Glomerular visceral epithelial cell (primary cell): ENCODE measurements around the gene ITGBL1.
A peak's percentile ranks its signal among the peaks of the same experiment; 100 is the strongest.

Experiments used
- DNase-seq: peaks from one replicate; pipeline ENCODE4 v3.0.0-alpha.2; 2016; ENCODE audit errors: extremely low spot score

ITGBL1 gene

DNA sequence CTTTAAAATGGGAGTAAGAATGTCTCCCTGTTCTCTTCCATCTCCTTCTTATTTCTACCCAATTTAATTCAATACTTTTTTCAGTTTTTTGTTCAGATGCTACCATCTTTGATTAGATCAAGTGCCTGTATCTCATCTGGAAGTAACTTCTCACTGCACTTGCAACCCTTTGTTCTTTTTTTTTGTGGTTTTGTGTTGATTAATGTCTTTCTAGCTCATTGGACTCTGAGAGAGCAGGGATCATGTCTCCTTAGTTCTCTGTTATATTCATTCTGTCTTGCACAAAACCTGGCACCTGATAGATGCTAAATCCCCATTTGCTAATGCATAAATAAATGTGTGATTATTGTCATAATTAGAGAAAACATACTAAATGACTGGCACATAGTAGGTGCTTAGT, 834 bp upstream of the ITGBL1 start:
- no peak for DNase-seq

DNA sequence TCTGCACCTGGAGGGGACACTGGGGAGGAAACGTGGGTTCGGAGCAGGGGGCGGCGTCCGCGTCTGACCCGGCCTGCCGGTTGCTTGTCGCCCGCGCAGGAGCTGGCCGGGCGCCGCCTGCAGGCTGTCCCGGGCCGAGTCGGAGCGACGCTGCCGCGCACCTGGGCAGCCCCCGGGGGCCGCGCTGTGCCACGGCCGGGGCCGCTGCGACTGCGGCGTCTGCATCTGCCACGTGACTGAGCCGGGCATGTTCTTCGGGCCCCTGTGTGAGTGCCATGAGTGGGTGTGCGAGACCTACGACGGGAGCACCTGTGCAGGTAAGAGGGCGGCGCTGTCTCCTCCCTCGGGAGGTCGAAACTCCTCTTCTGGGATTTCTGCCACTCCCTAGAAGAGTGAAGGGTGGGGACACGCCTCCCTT, 1.3 kb downstream of the ITGBL1 start:
- DNase-seq: no peak

DNA sequence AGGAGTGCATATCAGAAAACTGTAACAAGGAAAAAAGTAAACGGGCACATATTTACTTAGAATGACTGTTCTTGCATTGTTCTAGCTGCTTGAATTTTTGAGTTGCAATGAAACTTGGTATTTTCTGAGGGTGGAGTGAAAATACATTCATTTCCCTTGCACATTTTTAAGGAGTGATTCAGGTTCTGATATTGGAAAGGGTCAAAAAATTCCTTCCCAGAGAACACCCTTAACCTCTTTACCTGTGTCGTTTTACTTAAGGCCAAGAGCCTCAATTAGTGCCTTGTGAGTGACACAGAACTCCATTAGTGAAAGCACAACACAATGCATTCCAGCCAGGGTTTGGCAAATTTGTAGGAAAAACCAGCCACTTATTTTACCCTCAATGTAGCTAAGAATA, 2.3 kb downstream of the ITGBL1 start:
- no peak for DNase-seq

DNA sequence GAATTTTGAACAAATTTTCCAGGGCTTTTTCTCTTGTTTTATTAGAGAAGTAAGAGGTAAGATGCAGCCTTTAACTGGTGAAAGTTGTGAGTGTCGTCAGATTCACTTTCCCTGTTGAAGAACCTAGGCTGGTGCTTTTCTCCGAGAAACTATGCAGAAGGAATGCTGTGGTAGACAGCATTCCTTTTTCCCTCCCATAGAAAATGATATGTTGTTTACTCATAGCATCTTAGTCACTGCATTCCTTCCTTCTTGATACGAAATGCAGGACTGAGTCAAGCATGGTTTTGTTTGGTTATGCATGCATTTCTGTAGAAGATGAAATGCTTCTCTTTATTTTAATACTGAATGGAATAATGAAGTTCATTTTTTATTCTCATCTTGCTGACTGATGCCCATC, 3.4 kb downstream of the ITGBL1 start:
- DNase-seq: peak; percentile 78

DNA sequence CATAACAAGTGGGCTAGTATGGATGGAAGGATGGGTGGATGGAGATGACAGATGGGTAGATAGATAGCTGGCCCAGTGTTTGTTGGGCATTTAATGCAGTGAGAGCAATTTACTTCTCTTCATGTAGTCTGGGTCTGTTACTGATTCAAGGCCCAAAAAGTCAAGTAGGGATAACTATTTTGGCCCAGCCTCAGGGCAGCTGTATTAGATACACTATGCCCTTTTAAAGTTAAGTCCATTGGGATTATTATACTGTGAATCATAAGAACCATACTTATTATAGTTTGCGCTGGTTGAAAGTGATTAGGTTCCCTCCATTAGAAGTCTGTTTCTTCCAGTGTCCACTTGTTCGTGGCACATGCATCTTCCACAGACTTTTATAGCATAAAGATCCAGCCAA, 4.7 kb downstream of the ITGBL1 start:
- DNase-seq: no peak

DNA sequence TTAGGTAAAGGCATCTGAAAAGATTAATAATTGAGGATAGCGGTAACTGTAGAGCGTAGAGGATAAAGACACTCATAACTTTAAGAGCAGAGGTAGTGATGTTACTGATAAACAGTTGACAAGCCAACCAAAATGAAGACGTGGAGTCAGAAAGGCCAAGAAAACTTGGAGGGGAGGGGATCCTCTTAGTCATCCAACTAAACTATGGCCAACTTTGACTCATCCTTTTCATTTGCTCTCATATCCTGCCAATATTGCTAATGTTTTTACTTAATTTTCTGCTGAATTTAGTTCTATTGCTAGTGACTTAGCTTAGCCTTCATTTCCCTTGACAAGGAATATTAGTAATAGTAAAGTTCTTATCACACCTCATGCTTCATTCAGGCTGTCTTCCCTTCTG, 13.4 kb downstream of the ITGBL1 start:
- no peak for DNase-seq

DNA sequence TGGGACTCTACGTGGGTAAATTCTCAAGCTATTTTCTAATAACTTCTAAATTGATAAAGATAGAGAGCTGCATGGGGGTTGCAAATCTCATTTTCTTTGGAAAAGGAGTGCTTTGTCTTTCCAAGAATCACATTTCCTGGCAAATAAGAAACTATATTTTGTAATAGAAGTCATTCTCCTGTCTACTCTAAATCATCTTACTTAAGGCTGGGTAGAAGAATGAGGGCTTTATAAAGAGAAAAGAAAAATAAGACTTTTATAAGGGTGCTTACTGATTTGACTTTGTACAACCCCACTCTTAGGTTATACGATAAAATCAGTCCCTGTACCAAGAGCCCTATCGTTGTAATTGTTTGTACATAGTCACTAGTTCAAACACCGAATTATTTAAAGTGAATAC, 14.9 kb downstream of the ITGBL1 start:
- DNase-seq: no peak

DNA sequence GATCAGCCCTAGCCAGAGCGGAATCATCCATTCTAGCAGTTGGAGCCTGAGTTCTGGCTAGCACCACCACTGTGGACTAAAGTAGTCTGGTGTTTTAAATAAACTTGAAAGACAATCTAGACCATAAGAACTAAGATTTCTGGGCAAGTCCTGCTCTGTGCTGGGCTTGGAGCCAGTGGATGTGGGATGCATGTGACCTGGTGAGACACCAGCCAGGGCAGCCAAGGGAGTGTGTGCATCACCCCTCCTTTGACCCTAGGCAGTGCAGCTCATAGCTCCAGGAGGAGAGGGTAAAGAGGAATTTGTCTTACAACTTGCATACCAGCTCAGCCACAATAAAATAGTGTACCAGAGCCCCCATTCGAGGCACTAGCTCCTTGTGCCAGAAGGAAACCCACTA, 21.0 kb downstream of the ITGBL1 start:
- peak; percentile 64 for DNase-seq

DNA sequence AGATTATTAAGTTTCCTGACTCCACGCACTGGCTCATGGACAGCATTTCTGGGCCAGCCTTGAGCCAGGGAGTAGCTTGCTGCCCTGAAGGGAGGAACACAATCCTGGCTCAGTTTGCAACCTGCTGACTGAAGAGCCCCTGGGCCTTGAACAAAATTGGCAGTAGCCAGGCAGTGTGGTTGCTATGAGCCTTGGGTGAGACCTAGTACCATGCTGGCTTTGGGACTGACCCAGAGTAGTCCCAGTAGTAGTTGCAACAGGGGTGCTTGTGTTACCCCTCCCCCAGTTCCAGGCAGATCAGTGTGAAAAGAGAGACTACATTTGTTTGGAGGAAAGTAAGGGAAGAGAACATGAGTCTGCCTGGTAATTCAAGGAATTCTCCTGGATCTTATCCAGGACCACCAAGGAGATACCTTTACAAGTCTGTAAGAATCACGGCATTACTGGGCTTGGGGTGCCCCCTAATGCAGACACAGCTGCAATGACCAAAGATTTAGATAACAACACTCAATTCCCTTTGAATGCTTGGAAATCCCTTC, 22.0 kb downstream of the ITGBL1 start:
- DNase-seq: peak; percentile 78

DNA sequence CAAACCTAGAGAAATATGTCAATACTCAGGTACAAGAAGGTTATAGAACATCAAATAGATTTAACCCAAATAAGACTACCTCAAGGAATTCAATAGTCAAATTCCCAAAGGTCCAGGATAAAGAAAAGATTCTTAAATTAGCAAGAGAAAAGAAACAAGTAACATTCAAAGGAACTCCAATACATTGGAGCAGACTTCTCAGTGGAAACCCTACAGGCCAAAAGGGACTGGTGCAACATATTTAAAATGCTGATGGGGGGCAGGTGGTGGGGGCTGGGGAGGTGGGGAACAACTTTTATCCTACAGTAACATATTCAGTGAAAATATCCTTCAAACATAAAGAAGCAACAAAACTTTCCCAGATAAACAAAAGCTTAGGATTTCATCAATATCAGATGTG, 23.1 kb downstream of the ITGBL1 start:
- DNase-seq: no peak

DNA sequence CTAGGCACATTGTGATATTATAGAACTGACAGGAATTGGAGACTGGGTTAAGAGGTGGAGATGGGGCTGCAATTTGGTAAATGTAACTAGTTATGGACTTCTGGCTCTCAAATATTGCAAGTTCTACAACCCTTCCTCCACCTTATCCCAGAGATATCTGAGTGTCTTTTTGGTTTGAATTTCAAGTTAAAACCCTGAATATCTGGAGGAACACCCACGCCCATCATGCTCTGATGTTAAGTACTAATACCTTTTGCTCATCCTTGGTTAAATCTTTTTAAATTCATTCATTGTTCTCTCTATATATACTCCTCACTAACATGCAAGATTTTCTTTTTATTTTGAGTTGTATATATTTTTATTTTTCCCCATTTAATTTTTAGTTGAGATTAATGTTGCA, 28.9 kb downstream of the ITGBL1 start:
- no peak for DNase-seq

DNA sequence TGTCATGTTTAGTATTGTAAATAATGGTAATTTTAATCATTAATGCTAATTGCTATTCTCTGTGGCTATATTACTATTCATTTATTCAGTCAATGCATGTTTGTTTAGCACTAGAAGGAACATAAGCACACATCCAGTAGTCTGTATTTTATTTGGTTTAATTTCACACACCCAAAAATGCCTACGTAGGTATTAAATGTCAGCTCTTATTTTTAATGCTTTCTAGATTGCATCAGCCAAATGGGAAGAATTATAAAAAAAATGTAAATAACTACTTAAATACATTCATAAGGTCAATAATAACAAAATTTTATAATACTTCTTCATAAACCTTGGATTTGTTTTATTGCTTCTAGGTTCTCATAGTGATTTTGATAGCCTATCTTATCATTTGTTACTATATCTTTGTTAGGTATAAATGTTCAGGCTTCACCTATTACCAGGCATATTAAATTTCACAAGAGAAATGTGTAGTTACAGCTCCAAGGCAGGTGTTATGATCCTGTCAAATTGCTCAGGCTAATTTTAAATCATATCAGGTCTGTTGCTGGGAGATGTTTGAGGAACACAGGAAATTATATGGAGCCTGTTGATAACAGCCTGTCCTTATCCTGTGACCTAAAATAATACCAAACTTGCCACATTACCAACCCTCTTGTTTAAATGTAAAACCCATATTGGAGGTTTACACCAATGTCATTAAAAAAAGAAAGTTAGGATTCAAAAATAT, 34.4 kb downstream of the ITGBL1 start:
- no peak for DNase-seq

DNA sequence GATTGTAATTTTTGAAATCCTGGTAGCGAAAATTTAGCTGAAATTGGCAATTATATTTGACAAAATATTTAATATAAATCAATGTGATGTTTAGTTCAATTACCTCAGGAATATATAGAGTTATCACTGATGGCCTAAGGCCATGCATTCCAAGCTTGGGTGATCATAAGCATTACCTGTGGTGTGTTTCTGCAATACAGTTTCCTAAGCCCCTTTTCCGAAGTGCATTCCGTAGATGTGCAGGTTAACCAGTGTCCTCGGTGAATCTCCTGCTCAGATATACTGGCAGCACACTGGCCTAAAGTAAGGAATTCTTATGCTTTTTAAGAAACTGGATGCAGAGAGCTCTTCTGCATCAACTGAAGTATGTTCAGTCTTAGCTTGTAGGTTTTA, 35.0 kb downstream of the ITGBL1 start:
- no peak for DNase-seq

DNA sequence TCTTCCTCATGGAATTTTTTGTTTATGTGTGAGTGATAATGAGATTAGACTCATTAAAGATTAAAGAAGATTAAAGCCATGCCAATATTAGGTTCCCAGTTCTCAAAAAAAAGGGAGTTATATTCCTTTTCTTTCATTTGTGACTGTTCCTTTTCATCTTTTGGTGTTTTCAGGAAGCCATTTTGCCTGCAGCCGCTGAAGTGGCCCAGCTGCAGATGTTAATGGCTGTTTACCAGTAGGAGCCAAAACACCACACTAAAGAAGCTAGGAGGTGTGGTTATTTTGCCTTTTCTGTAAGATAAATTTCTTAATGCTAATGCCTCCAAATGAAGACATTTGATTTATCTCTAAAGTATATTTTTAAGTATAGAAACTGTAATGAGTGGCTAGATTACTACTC, 36.3 kb downstream of the ITGBL1 start:
- DNase-seq: no peak

DNA sequence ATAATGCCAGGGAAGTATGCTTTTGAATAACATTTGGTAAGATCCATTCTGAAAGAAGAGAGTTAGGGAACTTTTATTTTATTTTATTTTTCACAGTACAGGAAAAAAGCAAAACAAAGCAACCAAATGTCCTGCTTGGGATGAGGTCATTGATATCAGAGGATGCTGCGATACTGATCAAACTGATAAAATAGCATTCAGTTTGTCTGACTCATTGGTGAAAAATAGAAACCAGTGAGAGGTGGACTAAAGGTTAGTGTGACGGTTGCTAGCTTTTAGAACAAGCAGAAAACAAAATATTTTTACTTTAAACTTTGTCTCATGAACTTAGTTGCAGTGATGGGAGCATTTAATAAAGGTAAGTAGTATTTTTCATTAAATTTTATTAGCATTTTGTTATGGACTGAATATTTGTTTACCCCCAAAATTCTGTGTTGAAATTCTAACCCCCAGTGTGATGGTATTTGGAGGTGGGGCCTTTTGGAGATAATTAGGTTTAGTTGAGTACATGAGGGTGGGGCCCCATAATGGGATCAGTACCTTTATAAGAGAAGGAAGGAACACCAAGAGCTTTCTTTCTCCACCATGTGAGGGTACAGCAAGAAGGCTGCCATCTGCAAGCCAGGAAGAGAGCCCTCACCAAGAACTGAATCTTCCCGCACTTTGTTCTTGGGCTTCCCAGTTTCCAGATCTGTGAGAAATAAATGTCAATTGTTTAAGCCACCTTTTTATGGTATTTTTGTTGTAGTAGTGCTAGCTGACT, 37.3 kb downstream of the ITGBL1 start:
- no peak for DNase-seq

DNA sequence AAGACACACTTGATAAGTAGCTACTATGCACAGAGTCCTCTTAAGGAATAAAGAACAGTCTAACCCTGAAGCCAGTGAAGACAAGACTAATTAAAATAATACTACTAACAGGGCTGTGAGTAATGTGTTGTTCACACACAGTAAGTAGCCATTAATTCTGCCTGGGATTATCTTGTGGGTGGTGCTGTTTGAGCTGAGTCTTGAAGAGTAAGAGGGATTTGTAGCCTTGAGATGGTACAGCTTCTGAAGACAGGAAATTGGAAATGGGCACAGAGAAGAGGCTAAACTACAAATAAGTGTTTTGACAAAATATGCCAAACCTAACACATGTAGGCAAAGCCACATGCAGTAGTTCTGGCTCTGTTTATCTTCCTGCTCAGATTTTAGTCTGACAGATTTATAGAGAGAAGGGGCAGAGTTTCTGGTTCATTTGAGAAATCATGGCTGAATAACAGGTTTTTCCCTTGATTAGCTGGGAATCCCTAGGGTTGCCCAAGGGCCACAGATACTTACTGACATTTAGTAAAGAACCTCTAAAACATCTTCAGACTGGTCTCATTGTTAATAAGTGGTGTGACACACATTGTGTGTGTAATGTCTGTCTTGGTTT, 38.0 kb downstream of the ITGBL1 start:
- DNase-seq: no peak

DNA sequence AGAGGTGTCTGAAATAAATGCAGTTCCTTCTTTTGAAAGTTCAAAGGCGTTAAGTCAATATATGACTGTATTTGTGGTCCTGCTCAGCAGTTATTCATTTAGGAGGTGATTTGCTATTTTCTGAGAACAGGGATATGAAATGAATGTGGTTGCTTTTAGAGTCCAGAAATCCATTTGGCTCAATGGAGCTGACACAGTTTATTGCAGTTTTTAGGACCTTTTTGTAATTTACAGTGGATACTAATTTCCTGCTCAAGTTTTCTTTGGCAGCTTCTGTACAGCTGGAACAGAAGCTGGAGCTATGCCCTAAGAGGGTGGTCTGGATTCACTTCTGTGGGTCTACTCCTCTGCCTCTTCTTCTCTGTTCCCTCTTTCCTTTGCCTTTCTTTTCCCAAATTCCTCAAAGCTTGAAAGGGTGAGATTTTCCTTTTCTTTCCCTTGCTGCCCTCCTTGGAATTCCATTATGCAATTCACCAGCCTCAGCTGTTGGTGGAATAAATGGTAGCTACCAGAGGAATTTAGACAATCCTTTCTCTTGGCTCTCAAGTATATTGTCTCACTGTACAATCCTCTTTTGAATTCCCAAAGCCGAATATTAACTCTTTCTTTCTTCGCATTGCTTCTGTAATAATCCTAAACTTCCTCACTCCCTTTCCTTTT, 39.9 kb downstream of the ITGBL1 start:
- no peak for DNase-seq

DNA sequence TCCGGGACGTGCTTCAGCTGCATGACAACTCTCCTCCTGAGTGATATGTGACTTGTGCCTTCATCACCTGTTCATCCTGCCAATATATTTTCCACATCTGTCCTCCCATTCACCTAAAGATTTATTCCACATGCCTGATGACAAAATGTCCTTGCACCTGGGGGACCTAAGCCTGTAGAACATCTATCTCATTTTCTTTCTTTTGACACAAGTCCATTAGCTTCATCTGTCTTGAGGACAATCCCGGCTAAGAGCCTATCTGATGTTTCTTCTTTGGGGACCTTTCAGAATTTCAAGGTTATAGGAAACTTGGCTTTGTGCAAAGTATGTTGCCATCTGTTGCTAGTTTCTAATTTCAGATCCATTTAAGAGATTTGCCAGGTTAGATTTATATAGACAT, 41.1 kb downstream of the ITGBL1 start:
- DNase-seq: no peak

DNA sequence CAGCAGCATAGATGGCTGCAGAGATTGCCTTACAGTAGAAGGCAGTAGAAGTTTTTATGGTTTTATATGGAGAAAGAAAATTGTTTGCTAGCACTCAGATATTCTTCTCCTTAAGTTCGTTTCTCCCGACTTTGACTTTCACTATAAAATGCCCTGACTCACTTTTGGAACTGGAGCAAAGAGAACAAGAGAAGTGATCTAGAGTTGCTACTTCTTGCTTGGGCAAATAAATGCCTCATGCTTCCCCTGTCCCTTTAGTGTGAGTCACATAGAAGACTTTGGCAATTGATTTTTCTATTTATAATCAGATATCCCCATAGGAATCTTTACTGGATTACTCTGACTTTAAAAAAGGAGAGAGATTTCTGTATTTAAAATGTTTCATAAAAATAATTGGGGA, 46.9 kb downstream of the ITGBL1 start:
- DNase-seq: no peak

DNA sequence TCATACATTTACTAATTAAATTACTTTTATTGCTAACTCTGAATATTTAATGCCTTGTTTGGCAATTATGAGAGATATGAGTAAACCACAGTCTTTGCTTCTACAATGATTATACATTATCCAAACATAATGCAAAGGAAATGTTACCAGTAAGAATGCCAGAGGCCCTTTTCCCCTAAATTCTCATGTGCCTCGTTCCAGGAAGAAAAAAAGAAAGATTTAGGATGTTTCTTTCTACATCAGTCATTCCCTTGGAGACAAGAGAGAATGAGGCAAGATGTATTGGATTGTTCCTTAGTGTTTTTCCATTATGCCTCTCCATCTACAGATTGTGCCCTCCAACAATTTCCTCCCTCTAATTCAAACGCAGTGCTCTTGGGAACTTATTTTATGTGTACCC, 50.1 kb downstream of the ITGBL1 start:
- DNase-seq: no peak

DNA sequence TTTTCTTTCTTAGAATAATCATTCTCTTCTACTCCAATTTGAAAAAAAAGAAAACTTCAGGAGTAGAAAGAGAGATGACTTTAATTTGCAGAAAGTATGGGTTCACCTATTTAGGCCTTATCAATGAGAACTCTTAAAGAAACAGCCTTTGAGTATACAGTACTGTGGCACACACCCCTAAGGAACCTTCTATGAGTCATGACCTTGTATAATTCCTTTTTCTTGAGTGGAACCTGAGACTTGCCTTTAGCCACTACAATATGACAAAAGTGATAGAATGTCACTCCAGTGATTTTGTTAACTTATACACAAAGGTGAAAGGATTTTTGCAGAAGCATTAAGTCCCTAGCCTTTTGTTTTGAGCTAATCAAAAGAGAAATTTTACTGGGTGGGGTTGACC, 58.7 kb downstream of the ITGBL1 start:
- DNase-seq: no peak

DNA sequence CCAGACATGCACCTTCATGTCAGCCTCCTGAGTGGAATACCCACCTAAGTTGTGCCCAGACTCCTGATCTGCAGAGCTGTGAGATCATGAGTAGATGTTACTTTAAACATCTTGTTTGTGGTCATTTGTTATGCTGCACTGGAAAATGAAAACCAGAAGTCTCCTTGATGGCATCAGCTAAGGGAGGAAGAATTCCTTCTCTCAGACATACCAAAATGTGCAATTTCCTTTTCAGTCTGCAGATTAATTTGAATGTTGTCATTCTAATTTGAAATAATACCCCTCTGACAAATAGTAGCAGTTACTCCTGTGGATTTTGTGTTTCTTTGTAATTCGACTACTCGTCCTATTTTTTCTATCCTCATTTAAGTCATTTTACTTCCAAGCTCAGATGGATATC, 59.3 kb downstream of the ITGBL1 start:
- no peak for DNase-seq
